ENCODE results near the gene GSG1L. TPM values are rescaled to one million over a fixed set of nuclear protein-coding genes. Genes with fewer than 3 reads are reported as not detected.

The GSG1L gene
- total RNA-seq, 1 donor from 2014 or later = not detected

GRCh38 chr16:28073836-28074235, 10.3 kb upstream of the GSG1L start:
- H3K27me3 ChIP-seq (ENCODE audit: control insufficient read depth, insufficient read depth, low read length) = peaks cover 2% of the 10 kb centered on the region
- no peaks in the 10 kb centered on the region for H3K36me3 ChIP-seq (ENCODE audit: control insufficient read depth, insufficient read depth, low read length)
- no peak overlapping the region for H3K4me3 ChIP-seq (ENCODE audit: low read depth, low read length)
- no peak for DNase-seq (ENCODE audit: low read depth)
- no peak for TF ChIP-seq CTCF (IDR thresholded peaks at IDR 0.05; ENCODE audit: insufficient read depth, low read length, poor library complexity, severe bottlenecking)

- peaks cover 2% of the 10 kb centered on the region for H3K27me3 ChIP-seq (ENCODE audit: control insufficient read depth, insufficient read depth, low read length)
- no peaks in the 10 kb centered on the region for H3K36me3 ChIP-seq (ENCODE audit: control insufficient read depth, insufficient read depth, low read length)
- DNase-seq (ENCODE audit: low read depth) = no peak
- no peak for TF ChIP-seq CTCF (IDR thresholded peaks at IDR 0.05; ENCODE audit: insufficient read depth, low read length, poor library complexity, severe bottlenecking)
- no peak overlapping the region for H3K4me3 ChIP-seq (ENCODE audit: low read depth, low read length)
Measured at GRCh38 chr16:28072087-28072486, 8.6 kb upstream of the GSG1L start.

GRCh38 chr16:28069971-28070794, 6.7 kb upstream of the GSG1L start:
- no peak for TF ChIP-seq CTCF (IDR thresholded peaks at IDR 0.05; ENCODE audit: insufficient read depth, low read length, poor library complexity, severe bottlenecking)
- Histone ChIP-seq H3K36me3 (ENCODE audit: control insufficient read depth, insufficient read depth, low read length) (no peaks in the 10 kb centered on the region), H3K4me3 (ENCODE audit: low read depth, low read length) (no peak overlapping the region), H3K27me3 (ENCODE audit: control insufficient read depth, insufficient read depth, low read length) (peaks cover 8% of the 10 kb centered on the region)
- no peak for DNase-seq (ENCODE audit: low read depth)

- no peak for TF ChIP-seq CTCF (IDR thresholded peaks at IDR 0.05; ENCODE audit: insufficient read depth, low read length, poor library complexity, severe bottlenecking)
- Histone ChIP-seq H3K36me3 (ENCODE audit: control insufficient read depth, insufficient read depth, low read length) (no peaks in the 10 kb centered on the region), H3K4me3 (ENCODE audit: low read depth, low read length) (no peak overlapping the region), H3K27me3 (ENCODE audit: control insufficient read depth, insufficient read depth, low read length) (peaks cover 19% of the 10 kb centered on the region)
- DNase-seq (ENCODE audit: low read depth) = no peak
Measured at GRCh38 chr16:28068976-28069375, 5.5 kb upstream of the GSG1L start.

- no peak for TF ChIP-seq CTCF (IDR thresholded peaks at IDR 0.05; ENCODE audit: insufficient read depth, low read length, poor library complexity, severe bottlenecking)
- DNase-seq (ENCODE audit: low read depth) = no peak
- Histone ChIP-seq H3K27me3 (ENCODE audit: control insufficient read depth, insufficient read depth, low read length) (peaks cover 26% of the 10 kb centered on the region), H3K4me3 (ENCODE audit: low read depth, low read length) (no peak overlapping the region), H3K36me3 (ENCODE audit: control insufficient read depth, insufficient read depth, low read length) (no peaks in the 10 kb centered on the region)
Measured at GRCh38 chr16:28067604-28068379, 4.3 kb upstream of the GSG1L start.

All from kidney epithelial cell (primary cell).